Stimulated activated CD8-positive, alpha-beta memory T cell treated with anti-CD3 and anti-CD28 coated beads, Interleukin-7, amount 100 ng/mL, for 4 hours (primary cell): Measurements from ENCODE around the gene IGSF11.
"Not testable (repeated sequence)": the region's sequence is repeated elsewhere in the genome, so short reads cannot be mapped to it uniquely, and the experiment has no call there.

Source experiments
- DNase-seq, 2 donors: peaks; one replicate each; pipeline ENCODE4 v3.0.0-alpha.2; 2020; ENCODE audit warnings: low read depth in 2 of 2

IGSF11 gene

GRCh38 chr3:118882353-118882947, 152.2 kb downstream of the IGSF11 start:
- peak; percentile 28 to 46 for DNase-seq

GRCh38 chr3:118868051-118868450, 166.6 kb downstream of the IGSF11 start:
- DNase-seq: no peak

- no peak for DNase-seq
These were observed 170.8 kb downstream of the IGSF11 start for GRCh38 chr3:118863731-118864322.

GRCh38 chr3:118859950-118860349, 174.7 kb downstream of the IGSF11 start:
- DNase-seq: no peak

- DNase-seq: not testable (repeated sequence)
These were observed 183.0 kb downstream of the IGSF11 start for GRCh38 chr3:118851466-118852193.

GRCh38 chr3:118850687-118851086, 184.0 kb downstream of the IGSF11 start:
- no peak for DNase-seq
